Neural progenitor cell (in vitro differentiated cells): ENCODE measurements around the gene SERPINA9. TPM values are rescaled to one million over a fixed set of nuclear protein-coding genes. Genes with fewer than 3 reads are reported as not detected.
A peak's percentile ranks its signal among the peaks of the same experiment; 100 is the strongest.

Source experiments
- DNase-seq: peaks from one replicate; pipeline ENCODE4 v3.0.0-alpha.2; 2016; ENCODE audit warnings: low spot score
- H2AFZ ChIP-seq: fragments of 200-600 bp; sonication (generic); replicated peaks from 2 replicates; pipeline ENCODE4 v1.6.1; 2016; ENCODE audit warnings: antibody characterized with exemption
- H3F3A ChIP-seq: fragments of 200-600 bp; sonication (generic); 2 replicates; pipeline ENCODE4 v1.6.1; 2016; ENCODE audit warnings: antibody characterized with exemption, low read depth
- H3K27ac ChIP-seq: fragments of 200-600 bp; sonication (generic); 2 replicates; pipeline ENCODE4 v1.5.1; 2016; ENCODE audit warnings: mild to moderate bottlenecking
- H3K27me3 ChIP-seq: fragments of 200-600 bp; sonication (generic); 2 replicates; pipeline ENCODE4 v1.6.1; 2016; ENCODE audit warnings: mild to moderate bottlenecking, moderate library complexity
- H3K36me3 ChIP-seq: fragments of 200-600 bp; sonication (generic); 2 replicates; pipeline ENCODE4 v1.5.1; 2016
- H3K4me1 ChIP-seq: fragments of 200-600 bp; sonication (generic); 2 replicates; pipeline ENCODE4 v1.6.1; 2016; ENCODE audit warnings: mixed run types
- H3K4me2 ChIP-seq: fragments of 200-600 bp; sonication (generic); 2 replicates; pipeline ENCODE4 v1.6.1; 2016
- H3K4me3 ChIP-seq: fragments of 200-600 bp; sonication (generic); 2 replicates; pipeline ENCODE4 v1.5.1; 2016
- H3K79me2 ChIP-seq: fragments of 200-600 bp; sonication (generic); 2 replicates; pipeline ENCODE4 v1.6.1; 2016; ENCODE audit warnings: low read depth
- H3K9ac ChIP-seq: fragments of 200-600 bp; sonication (generic); 2 replicates; pipeline ENCODE4 v1.6.1; 2016
- H3K9me3 ChIP-seq: fragments of 200-600 bp; sonication (generic); 2 replicates; pipeline ENCODE4 v1.5.1; 2016; ENCODE audit warnings: low read depth
- H4K20me1 ChIP-seq: fragments of 200-600 bp; sonication (generic); 2 replicates; pipeline ENCODE4 v1.6.1; 2016; ENCODE audit warnings: low read depth
- H3K27ac Mint-ChIP-seq: 3 replicates; pipeline ENCODE4 v1.8.0; 2021; ENCODE audit warnings: mixed read lengths
- H3K27me3 Mint-ChIP-seq: 2 replicates; pipeline ENCODE4 v1.8.0; 2022; ENCODE audit warnings: low read depth, mild to moderate bottlenecking, inconsistent platforms, moderate library complexity, mixed read lengths; ENCODE audit not compliant: insufficient read depth
- H3K36me3 Mint-ChIP-seq: 3 replicates; pipeline ENCODE4 v1.8.0; 2021; ENCODE audit warnings: mixed read lengths
- H3K4me1 Mint-ChIP-seq: 3 replicates; pipeline ENCODE4 v1.8.0; 2021; ENCODE audit warnings: mixed read lengths
- H3K4me3 Mint-ChIP-seq: 3 replicates; pipeline ENCODE4 v1.8.0; 2021; ENCODE audit warnings: mild to moderate bottlenecking, moderate library complexity, mixed read lengths
- H3K9me3 Mint-ChIP-seq: 3 replicates; pipeline ENCODE4 v1.8.0; 2020; ENCODE audit warnings: mixed read lengths
- EZH2 ChIP-seq: fragments of 200-600 bp; sonication (generic); IDR thresholded peaks from 2 replicates; pipeline ENCODE4 v1.6.1; 2017; ENCODE audit warnings: antibody characterized with exemption, mild to moderate bottlenecking, moderate library complexity
- EZH2phosphoT487 ChIP-seq: fragments of 200-600 bp; sonication (generic); IDR thresholded peaks from 2 replicates; pipeline ENCODE4 v1.6.1; 2017; ENCODE audit warnings: antibody characterized with exemption
- total RNA-seq: library from RNA; depleted of rRNA; stranded (reverse); fragments of >200 nt; gene quantifications from 2 replicates; pipeline ENCODE4 v1.2.3, GENCODE V29; 2015; ENCODE audit warnings: low replicate concordance
- TF ChIP-seq, protein P1 (sequence below): fragments of 200-600 bp; sonication (generic); IDR thresholded peaks from 2 replicates; pipeline ENCODE4 v1.5.1; 2017; ENCODE audit warnings: antibody characterized with exemption, mild to moderate bottlenecking

SERPINA9 gene
- total RNA-seq, 1 donor from 2014 or later = not detected

DNA sequence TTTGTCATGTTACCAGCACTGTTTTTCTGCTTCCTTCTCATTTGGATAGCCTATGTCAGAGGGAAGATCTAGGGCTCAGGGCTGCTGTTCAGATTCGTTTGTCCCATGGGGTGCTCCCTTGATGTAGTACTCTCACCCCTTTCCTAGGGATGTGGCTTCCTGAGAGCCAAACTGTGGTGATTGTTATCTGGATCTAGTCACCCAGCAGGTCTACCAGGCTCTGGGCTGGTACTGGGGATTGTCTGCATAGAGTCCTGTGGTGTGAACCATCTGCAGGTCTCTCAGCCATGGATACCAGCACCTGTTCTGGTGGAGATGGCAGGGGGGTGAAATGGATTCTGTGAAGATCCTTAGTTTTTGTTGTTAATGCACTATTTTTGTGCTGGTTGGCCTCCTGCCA lies 17.9 kb downstream of the SERPINA9 start:
- Histone ChIP-seq H3K4me1 (no peaks in the 10 kb centered on the region), H3K27me3 (no peaks in the 10 kb centered on the region), H3K9ac (no peak overlapping the region), H4K20me1 (no peaks in the 10 kb centered on the region), H3K9me3 (peaks cover 6% of the 10 kb centered on the region), H2AFZ (no peak overlapping the region), H3K79me2 (no peaks in the 10 kb centered on the region), H3K4me3 (no peak overlapping the region), H3F3A (no peaks in the 10 kb centered on the region), H3K27ac (no peak overlapping the region), H3K4me2 (no peak overlapping the region), H3K36me3 (no peaks in the 10 kb centered on the region)
- Mint-ChIP-seq H3K9me3 (peaks cover 19% of the 10 kb centered on the region), H3K27me3 (peaks cover 4% of the 10 kb centered on the region), H3K27ac (no peak overlapping the region), H3K4me3 (no peak overlapping the region), H3K4me1 (peaks cover under 1% of the 10 kb centered on the region), H3K36me3 (no peaks in the 10 kb centered on the region)
- no peak for TF ChIP-seq EZH2phosphoT487
- TF ChIP-seq, protein P1, sequence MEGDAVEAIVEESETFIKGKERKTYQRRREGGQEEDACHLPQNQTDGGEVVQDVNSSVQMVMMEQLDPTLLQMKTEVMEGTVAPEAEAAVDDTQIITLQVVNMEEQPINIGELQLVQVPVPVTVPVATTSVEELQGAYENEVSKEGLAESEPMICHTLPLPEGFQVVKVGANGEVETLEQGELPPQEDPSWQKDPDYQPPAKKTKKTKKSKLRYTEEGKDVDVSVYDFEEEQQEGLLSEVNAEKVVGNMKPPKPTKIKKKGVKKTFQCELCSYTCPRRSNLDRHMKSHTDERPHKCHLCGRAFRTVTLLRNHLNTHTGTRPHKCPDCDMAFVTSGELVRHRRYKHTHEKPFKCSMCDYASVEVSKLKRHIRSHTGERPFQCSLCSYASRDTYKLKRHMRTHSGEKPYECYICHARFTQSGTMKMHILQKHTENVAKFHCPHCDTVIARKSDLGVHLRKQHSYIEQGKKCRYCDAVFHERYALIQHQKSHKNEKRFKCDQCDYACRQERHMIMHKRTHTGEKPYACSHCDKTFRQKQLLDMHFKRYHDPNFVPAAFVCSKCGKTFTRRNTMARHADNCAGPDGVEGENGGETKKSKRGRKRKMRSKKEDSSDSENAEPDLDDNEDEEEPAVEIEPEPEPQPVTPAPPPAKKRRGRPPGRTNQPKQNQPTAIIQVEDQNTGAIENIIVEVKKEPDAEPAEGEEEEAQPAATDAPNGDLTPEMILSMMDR = no peak
- TF ChIP-seq EZH2 = no peak
- no peak for DNase-seq

- peaks cover 19% of the 10 kb centered on the region for H3K9me3 Mint-ChIP-seq
- H3K27ac ChIP-seq = no peak overlapping the region
- no peaks in the 10 kb centered on the region for H3K36me3 ChIP-seq
- H3F3A ChIP-seq = peaks cover 5% of the 10 kb centered on the region
- H3K9me3 ChIP-seq = peaks cover 6% of the 10 kb centered on the region
- no peak for DNase-seq
- peaks cover 19% of the 10 kb centered on the region for H3K4me1 Mint-ChIP-seq
- H4K20me1 ChIP-seq = no peaks in the 10 kb centered on the region
- no peak overlapping the region for H3K4me3 ChIP-seq
- H3K79me2 ChIP-seq = no peaks in the 10 kb centered on the region
- no peak overlapping the region for H3K4me2 ChIP-seq
- H3K27me3 ChIP-seq = no peaks in the 10 kb centered on the region
- no peak overlapping the region for H2AFZ ChIP-seq
- H3K4me1 ChIP-seq = peaks cover 20% of the 10 kb centered on the region
- H3K36me3 Mint-ChIP-seq = no peaks in the 10 kb centered on the region
- no peak overlapping the region for H3K4me3 Mint-ChIP-seq
- TF ChIP-seq EZH2phosphoT487 = no peak
- no peak for TF ChIP-seq EZH2
- TF ChIP-seq, protein P1 = no peak
- peaks cover 4% of the 10 kb centered on the region for H3K27me3 Mint-ChIP-seq
- H3K27ac Mint-ChIP-seq = no peak overlapping the region
- no peak overlapping the region for H3K9ac ChIP-seq
Measured at GRCh38 chr14:94455928-94456327, 20.1 kb downstream of the SERPINA9 start.

DNA sequence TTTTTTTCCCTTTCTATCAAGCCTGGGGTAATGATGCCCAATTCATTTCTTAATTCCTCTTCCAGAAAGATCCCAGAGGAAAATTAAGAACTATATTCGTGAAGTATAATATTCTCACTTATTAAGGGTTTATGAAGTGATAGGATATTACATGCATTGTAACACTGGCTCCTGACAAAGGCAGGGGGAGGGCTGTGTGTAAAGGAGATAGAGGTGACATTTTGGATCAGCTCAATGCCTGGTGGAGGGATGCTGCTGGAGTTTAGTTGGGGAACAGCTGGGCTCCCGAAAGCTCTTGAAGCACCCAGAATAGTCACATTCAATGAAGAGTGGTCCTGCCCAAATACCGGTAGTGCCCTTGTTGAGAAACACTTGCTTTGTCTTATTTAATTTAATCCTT lies 24.2 kb downstream of the SERPINA9 start:
- Mint-ChIP-seq H3K4me3 (no peak overlapping the region), H3K27me3 (peaks cover 4% of the 10 kb centered on the region), H3K9me3 (peaks cover 7% of the 10 kb centered on the region), H3K4me1 (peaks cover 25% of the 10 kb centered on the region), H3K27ac (no peak overlapping the region), H3K36me3 (no peaks in the 10 kb centered on the region)
- Histone ChIP-seq H2AFZ (peak overlapping the region; percentile 6), H3K4me3 (no peak overlapping the region), H3F3A (peaks cover 7% of the 10 kb centered on the region), H4K20me1 (no peaks in the 10 kb centered on the region), H3K79me2 (no peaks in the 10 kb centered on the region), H3K27ac (no peak overlapping the region), H3K9me3 (peaks cover 6% of the 10 kb centered on the region), H3K4me1 (peaks cover 23% of the 10 kb centered on the region), H3K9ac (no peak overlapping the region), H3K4me2 (peak overlapping the region; percentile 11), H3K36me3 (no peaks in the 10 kb centered on the region), H3K27me3 (no peaks in the 10 kb centered on the region)
- no peak for DNase-seq
- TF ChIP-seq EZH2phosphoT487 (no peak), EZH2 (no peak)
- TF ChIP-seq, protein P1 = no peak
